ENCODE measurements around the gene IQCM.
"Not testable (repeated sequence)": the region's sequence is repeated elsewhere in the genome, so short reads cannot be mapped to it uniquely, and the experiment has no call there.

The IQCM gene

GRCh38 chr4:149468669-149469068, 347.0 kb downstream of the IQCM start:
- DNase-seq (ENCODE audit: low read depth in 3 of 3) = not testable (repeated sequence)

- DNase-seq (ENCODE audit: low read depth in 3 of 3) = no peak
These were observed 349.2 kb downstream of the IQCM start for GRCh38 chr4:149466446-149466845.

- no peak for DNase-seq (ENCODE audit: low read depth in 3 of 3)
These were observed 349.7 kb downstream of the IQCM start for GRCh38 chr4:149465955-149466354.

- no peak for DNase-seq (ENCODE audit: low read depth in 3 of 3)
These were observed 372.1 kb downstream of the IQCM start for GRCh38 chr4:149443537-149443936.

GRCh38 chr4:149441338-149441737, 374.3 kb downstream of the IQCM start:
- DNase-seq (ENCODE audit: low read depth in 3 of 3) = no peak

- DNase-seq (ENCODE audit: low read depth in 3 of 3) = no peak
These were observed 389.2 kb downstream of the IQCM start for GRCh38 chr4:149426461-149426860.

- no peak for DNase-seq (ENCODE audit: low read depth in 3 of 3)
These were observed 406.1 kb downstream of the IQCM start for GRCh38 chr4:149409555-149409962.

GRCh38 chr4:149409146-149409545, 406.5 kb downstream of the IQCM start:
- DNase-seq (ENCODE audit: low read depth in 3 of 3) = no peak

GRCh38 chr4:149404143-149404542, 411.5 kb downstream of the IQCM start:
- no peak for DNase-seq (ENCODE audit: low read depth in 3 of 3)

GRCh38 chr4:149403081-149403480, 412.6 kb downstream of the IQCM start:
- no peak for DNase-seq (ENCODE audit: low read depth in 3 of 3)

GRCh38 chr4:149398993-149399392, 416.6 kb downstream of the IQCM start:
- DNase-seq (ENCODE audit: low read depth in 3 of 3) = no peak

- no peak for DNase-seq (ENCODE audit: low read depth in 3 of 3)
These were observed 444.7 kb downstream of the IQCM start for GRCh38 chr4:149370785-149371420.

GRCh38 chr4:149370002-149370401, 445.6 kb downstream of the IQCM start:
- DNase-seq (ENCODE audit: low read depth in 3 of 3) = no peak

GRCh38 chr4:149353241-149353640, 462.4 kb downstream of the IQCM start:
- DNase-seq (ENCODE audit: low read depth in 3 of 3) = no peak

- DNase-seq (ENCODE audit: low read depth in 3 of 3) = no peak
These were observed 466.1 kb downstream of the IQCM start for GRCh38 chr4:149349541-149349940.

- DNase-seq (ENCODE audit: low read depth in 3 of 3) = no peak
These were observed 468.5 kb downstream of the IQCM start for GRCh38 chr4:149347139-149347538.

GRCh38 chr4:149345424-149345823, 470.2 kb downstream of the IQCM start:
- no peak for DNase-seq (ENCODE audit: low read depth in 3 of 3)

- DNase-seq (ENCODE audit: low read depth in 3 of 3) = no peak
These were observed 471.2 kb downstream of the IQCM start for GRCh38 chr4:149344436-149344835.

GRCh38 chr4:149343614-149344013, 472.0 kb downstream of the IQCM start:
- DNase-seq (ENCODE audit: low read depth in 3 of 3) = no peak

GRCh38 chr4:149341117-149341516, 474.5 kb downstream of the IQCM start:
- not testable (repeated sequence) for DNase-seq (ENCODE audit: low read depth in 3 of 3)

GRCh38 chr4:149328161-149328560, 487.5 kb downstream of the IQCM start:
- DNase-seq (ENCODE audit: low read depth in 3 of 3) = no peak

- DNase-seq (ENCODE audit: low read depth in 3 of 3) = no peak
These were observed 493.4 kb downstream of the IQCM start for GRCh38 chr4:149322203-149322602.

- DNase-seq (ENCODE audit: low read depth in 3 of 3) = no peak
These were observed 494.2 kb downstream of the IQCM start for GRCh38 chr4:149321438-149321837.

GRCh38 chr4:149311076-149311475, 504.6 kb downstream of the IQCM start:
- no peak for DNase-seq (ENCODE audit: low read depth in 3 of 3)
